ENCODE data around the gene SAMD4B.

DNA sequence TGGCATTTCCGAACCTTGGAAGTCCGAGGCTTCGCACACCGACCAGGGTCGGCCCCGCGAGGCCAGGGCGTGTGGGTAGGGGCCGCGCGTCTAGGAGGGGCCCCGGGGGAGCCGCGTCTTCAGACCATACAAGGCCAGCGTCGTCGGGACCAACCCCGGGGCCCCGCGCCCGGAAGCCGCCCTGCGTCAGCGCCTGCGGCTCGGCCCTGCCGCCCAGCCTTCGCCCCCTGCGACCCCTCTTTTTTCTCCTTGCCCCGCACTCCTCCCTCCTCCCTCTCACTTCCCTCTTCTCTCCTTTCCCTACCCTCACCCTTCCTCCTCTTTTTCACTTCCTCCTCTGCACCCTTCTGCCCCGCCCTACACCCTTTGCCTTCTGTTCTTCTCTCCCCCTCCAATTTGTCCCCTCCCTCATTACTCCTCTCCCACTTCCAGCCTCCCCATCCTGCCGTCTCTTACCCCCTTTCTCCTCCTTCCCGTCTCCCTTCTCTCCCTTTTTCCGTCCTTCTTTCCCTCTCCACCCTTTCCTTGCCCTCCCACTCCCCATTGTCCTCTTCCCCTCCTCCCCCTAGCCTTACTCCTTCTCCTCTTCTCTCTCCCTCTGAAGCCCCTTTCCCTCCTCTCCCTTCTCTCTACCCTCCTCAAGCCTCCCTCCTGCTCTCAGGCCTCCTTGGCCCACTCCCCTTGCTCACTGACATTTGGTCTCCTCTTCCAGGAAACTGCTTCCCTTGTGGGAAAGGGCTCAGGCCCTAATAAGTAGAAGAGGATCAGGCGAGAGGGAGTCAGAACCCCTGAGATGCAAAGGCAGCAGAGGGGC lies 68.0 kb downstream of the SAMD4B start:
- TF ChIP-seq YY1 (IDR thresholded peaks at IDR 0.05; ENCODE audit: insufficient read depth, insufficient read length) = no peak
- TF ChIP-seq SUZ12 (IDR thresholded peaks at IDR 0.05; ENCODE audit: extremely low read depth, insufficient read depth, insufficient read length) = no peak

All from NT2/D1 (cell line).